Activated CD4-positive, alpha-beta T cell treated with anti-CD3 and anti-CD28 coated beads, Interleukin-2, Interleukin-4, amounts not matched to agents 100 ng/mL and 50 ng/mL, durations not matched to agents 16 hours and 8 hours (primary cell): ENCODE results near the gene FBXO41.
A peak's percentile ranks its signal among the peaks of the same experiment; 100 is the strongest.

ENCODE experiments used
- DNase-seq: peaks from one replicate; pipeline ENCODE4 v3.0.0-alpha.2; 2020; ENCODE audit warnings: low spot score

The FBXO41 gene

DNA sequence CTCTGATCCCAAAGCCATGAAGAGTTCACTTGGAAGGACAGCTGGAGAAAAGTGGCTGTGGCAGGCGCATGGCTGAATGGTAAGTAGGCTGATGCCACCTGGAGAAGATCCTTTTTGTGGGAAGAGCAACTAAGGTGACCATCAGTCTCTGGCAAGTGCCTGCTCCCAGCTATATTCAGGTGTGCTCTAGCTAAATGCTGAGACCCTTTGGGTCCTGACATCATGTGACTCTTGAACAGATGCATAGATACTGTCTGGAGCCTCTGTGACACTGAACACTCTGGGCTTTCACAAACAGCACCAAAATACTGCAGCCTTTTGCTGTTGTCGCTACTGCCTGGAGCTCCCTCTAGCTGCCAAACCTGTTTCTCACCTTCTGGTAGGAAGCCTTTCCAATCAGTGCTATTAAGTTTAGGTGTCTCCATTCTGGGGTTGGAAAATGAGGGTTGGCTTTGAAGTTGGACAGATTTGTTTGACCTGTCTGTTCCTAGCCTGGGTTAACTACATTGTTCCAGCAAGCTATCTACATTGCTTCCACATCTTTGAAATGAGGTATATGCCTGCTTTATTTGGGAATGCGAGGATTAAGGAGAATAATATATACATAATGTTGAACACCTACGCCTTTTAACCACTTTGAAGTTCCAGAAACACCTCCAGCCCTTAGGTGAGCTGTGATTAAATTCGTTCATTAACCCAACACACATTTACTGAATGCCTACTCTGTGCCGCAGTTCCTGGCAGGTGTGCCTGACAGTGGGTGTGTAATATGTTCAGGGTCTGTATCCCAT is 6.0 kb upstream of the FBXO41 start:
- DNase-seq: peak; percentile 64

- DNase-seq: no peak
Measured at GRCh38 chr2:73289304-73289703, 5.0 kb upstream of the FBXO41 start.

GRCh38 chr2:73286134-73286655 is 1.9 kb upstream of the FBXO41 start:
- no peak for DNase-seq

DNA sequence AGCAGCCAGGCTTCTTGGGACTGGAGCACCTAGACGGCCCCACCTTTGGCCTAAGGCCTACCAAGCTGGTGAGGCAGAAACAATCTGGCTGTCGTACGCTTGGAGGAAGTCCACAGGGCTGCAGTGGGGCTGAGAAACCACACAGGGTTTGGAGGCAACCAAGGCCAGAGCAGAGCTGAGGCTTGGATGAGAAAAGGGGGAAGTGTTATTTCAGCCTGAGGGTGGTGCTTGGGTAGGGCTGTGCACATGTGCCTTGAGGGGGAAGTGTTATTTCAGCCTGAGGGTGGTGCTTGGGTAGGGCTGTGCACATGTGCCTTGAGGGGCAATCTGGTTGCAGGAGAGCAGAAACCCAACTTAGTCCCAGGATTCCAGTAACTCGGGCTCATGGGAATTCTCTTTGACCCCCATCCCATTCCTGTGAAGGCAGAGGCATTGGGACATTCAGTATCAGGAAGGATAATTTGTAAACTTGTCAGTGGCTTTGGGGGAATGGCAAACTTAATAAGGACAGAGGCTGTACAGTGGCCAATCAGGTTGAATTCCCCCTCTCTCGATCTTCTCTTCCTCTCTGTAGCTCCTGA is 971 bp upstream of the FBXO41 start:
- peak; percentile 11 for DNase-seq

GRCh38 chr2:73283545-73284295 is 558 bp downstream of the FBXO41 start:
- DNase-seq: peak; percentile 14

DNA sequence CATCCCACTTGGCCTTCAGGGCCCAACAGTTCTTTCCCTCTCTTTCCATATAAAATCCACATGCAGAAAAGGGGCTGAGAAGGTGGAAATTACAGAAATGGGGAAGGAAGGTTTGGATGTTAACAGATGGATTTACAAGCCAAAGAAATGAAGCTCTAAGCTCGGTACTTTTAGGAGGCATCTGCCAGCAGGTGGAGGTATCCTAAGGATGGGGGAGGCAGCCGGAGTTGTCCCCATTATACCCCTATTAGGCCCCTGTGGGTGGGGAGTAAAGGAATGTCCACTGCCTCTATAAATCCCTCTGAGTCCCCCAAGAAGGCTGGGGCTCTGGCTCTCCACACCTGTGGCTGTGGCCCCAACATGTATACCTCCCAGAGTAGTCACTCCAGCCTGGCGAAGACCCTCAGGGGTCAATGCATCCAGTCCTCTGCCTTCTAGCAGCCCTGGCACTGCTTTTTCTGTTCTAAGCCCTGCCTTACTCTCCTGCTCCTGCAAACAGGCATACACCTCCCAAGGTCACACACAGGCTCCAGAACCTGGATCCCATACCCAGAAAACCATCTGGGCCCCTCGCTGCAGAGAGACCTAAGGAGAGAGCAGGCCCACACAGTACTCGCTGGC is 1.2 kb downstream of the FBXO41 start:
- no peak for DNase-seq

GRCh38 chr2:73281244-73281643 is 3.0 kb downstream of the FBXO41 start:
- DNase-seq: no peak

DNA sequence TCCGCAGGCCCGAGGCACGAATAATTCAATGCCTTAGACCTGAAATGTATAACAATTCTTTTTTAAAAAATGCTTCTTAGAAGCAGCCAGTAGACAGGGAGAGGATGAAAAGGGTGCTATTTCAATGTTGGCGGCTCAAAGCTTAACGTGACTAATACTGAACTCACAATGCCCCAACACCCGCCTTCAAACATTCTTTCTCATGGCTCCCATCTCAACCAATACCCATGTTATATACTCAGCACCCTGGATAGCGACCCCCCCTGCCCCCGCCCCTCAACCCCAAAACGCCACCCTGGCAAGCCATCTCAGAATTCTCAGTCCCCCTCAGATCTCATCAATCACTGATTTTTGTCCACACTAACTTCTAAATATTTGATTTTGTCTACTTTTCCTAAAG is 4.4 kb downstream of the FBXO41 start:
- DNase-seq: no peak

- DNase-seq: no peak
Measured at GRCh38 chr2:73272270-73272669, 12.0 kb downstream of the FBXO41 start.

DNA sequence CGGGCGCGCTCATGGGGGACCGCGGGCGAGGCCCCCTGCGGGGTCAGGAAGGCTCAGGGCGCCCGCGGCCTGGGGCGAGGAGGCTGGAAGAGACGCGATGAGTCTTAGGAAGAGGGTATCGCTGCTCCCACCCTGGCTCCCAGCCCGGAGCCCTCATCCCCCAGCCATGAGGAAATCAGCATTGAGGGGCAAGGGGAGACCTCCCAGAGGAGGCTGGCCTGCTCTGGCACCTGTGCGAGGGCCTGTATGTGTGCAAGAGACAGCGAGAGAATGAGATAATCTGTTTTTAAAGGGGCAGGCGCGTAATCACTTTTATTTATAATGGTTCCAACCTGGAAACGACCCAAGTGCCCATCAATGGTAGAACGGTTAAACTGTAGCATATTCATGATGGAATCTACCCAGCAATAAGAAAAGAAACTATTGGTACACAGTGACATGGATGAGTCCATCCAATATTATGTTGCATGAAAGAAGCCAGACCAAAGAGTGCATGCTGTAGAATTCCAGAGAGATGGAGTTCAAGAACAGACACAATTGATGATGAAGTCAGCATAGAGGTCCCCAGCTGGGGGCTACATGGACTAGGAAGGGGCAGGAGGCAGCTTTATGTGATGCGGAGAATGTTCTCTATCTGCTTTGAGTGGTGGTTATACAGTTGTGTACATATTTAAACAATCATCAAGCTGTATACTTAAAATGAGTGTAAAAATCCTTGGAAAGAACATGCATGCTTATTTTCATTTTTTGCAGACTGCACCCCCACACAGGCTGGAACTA is 14.4 kb downstream of the FBXO41 start:
- DNase-seq: no peak

DNA sequence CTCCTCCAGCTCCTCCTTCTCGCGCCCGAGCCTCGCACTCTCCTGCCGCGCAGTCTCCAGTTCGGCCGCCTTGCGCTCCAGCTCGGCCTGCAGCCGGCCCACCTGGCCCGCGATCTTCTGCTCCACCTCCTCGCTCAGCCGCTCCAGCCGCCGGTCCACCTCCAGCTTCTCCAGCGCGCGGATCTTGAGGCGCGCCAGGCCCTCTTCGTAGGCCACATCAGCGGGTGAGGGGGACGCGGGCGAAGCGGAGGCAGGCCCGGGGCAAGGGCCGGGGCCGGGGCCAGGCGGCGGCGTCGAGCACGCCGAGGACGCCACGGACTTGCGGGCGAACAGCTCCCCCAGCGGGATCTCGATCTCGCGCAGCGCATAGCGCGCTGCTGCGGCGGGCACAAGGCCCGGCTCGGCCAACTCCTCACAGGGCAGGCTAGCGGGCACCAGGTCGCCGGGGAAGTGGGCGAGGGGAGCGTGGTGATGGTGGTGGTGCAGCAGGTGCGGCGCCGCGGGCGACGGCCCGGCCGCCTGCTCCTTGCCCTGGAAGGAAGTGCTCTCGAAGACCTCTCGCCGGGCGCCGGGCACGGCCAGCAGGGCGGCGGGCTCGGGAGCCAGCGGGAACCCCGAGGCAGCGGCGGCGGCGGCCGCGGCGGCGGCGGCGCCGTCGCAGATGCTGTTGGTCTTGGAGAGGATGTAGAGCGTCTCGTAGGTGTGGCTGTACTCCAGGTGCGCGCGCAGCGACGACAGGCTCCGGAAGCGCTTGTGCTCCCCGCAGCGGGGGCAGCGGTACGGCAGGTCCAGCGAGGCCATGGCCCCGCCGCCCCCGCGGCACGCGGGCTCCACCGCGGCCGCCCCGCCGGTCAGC is 15.2 kb downstream of the FBXO41 start:
- DNase-seq: peak; percentile 81

- DNase-seq: no peak
Measured at GRCh38 chr2:73268366-73268829, 15.9 kb downstream of the FBXO41 start.

DNA sequence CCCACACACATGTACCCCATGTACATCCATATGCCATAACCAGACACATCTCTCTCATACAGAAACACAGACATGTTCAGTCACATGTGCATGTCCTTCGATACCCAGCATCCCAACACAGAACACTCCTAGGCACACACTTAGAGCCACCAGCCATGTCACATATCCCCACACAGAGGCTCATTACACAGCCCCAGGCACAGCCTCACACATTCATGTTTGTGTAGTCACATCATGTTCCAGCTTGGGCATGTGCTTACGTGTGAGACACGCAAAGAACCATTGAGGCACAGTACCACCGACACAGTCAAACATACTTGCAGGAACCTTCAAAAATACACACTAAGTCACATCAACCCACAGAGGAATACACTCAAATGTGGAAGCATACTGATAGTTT is 17.3 kb downstream of the FBXO41 start:
- no peak for DNase-seq

DNA sequence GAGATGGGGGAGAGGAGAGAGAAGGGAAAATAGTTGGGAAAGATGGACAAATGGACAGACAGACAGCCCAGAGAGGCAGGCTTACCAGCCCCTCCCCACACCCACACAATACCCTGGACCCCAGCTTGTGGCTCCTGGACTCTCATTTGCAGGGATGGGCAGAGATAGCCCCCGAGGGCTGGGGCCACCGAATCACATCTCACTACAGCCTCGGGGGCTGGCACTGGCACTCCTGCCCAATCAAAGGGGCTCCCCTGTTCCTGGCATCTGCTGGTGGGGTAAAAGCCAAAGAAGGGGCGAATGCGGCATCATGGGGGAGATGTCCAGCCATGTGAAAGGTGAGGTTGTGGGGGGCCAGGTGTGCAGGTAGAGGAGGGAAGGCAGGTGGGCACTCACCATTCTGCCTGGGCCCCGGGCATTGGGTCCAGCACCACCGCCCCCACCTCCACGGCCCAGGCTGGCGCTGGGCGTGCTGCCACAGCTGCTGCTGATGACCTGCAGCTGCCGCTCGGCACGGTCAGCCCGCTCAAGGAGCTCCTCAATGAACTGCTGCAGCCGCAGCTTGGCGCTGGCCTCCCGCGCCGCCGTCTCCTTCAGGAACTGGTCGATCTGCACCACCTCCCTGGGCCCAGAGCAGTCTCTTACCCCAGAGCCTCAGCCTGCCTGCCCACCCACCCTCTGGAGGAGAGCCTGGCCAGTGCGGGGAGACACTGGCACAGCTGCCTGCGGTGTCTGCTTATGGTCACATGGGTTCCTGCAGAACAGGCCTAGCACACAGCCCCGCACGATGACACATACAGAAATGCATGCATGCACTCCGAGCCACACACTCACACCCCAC is 18.0 kb downstream of the FBXO41 start:
- no peak for DNase-seq

DNA sequence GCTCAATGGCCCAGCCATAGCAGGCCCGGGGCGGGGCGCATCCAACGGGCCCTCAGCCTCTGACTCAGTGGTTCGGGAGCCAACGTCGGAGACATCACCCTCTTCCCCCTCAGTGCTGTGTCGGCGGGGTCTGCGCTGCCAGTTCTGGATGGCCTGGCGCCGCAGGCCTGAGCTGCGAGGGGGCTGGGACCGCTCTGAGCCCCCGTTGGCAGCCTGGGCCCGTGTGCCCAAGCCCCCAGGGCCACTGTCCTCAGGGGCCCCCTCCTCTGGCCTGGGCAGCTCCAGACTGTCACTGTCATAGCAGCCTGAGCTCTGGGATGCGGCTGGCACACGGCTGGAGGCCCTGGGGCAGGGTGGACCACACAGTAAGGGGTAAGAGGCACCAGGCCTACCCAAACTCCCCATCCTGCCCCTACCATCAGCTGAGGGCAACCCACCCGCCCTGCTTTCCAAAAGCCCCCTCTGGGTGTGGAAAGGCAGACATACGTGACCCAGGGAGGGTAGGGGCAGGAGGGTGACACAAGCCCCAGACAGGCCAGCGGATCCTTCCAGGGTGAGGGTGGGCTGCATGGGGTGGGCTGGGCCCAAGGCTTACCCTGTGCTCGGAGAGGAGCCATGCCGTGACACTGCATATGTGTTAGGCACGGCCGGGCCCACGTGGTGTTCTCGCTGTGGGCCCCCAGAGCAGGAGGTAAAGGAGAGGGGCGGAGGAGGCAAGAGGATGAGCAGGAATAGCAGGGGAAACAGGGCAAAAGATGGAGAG is 18.8 kb downstream of the FBXO41 start:
- no peak for DNase-seq

- no peak for DNase-seq
Measured at GRCh38 chr2:73264783-73265182, 19.5 kb downstream of the FBXO41 start.

GRCh38 chr2:73264332-73264606 is 20.0 kb downstream of the FBXO41 start:
- no peak for DNase-seq

- no peak for DNase-seq
Measured at GRCh38 chr2:73263540-73264331, 20.5 kb downstream of the FBXO41 start.
